ENCODE data around the gene NDRG4. TPM values are rescaled to one million over a fixed set of nuclear protein-coding genes. Genes with fewer than 3 reads are reported as not detected.

Gene NDRG4
- total RNA-seq, 2 donors from 2014 or later = 5.2 TPM

DNA sequence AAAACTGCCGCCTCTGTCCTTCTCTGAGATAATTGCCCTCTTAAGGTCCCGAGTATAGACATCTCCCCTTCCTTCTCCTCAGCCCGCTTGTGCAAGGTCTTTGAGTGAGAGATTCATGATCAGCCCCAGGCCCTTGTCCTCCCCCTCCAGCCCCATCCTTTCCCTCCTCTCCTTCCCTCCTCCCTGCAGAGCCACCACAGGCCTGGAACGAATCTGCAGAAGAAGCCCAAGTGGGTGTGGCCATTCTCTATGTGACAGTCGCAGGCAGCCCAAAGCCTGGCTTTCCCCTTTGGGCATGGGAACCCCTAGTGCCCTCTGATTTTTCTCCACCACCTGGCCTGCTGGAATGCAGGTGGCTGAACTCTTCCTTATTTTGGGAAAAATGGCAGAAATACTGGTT lies 7.2 kb upstream of the NDRG4 start:
- no peaks in the 10 kb centered on the region for H3K36me3 Mint-ChIP-seq (ENCODE audit: insufficient read depth in 2 of 2)
- no peaks in the 10 kb centered on the region for H3K9me3 Mint-ChIP-seq
- H3K27ac Mint-ChIP-seq = no peak overlapping the region
- no peak overlapping the region for H3K4me3 Mint-ChIP-seq
- no peak for ATAC-seq (replicated peaks in 1 of 2)
- peaks cover 22% of the 10 kb centered on the region for H3K4me1 Mint-ChIP-seq (ENCODE audit: low read depth)
- no peak for DNase-seq
- H3K27me3 Mint-ChIP-seq (ENCODE audit: low read depth) = no peaks in the 10 kb centered on the region

DNA sequence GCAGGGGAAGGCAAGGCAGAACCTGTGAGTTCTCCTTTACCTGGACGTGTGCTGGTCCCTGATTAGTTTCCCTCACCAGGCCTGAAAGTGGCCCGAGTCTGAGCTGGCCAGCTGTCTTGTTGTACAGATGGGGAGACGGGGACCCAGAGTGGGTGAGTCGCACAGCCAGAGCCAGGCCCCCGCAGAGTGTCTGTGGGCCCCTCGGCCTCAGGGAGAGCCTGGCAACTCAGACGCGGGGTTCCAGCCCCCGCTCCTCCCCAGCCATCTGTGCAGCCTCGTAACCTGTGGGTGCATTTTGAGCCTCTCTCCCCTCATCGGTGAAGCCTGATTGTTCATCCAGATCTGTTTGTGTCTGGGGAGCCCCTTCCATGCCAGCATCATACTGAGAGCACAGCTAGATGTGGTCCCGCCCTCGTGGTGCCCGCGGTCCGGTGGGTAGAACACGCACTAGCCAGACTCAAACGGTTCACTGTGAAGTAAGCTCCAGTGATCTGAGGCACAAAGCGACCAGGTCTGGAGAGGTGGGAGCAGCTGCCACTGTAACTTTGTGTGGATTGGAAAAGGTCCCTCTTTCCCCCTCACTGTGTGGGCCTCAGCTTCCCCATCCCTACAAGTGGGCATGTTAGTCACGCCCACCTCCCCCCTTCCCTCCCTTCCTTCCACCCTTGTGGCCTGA lies 6.0 kb upstream of the NDRG4 start:
- no peak for ATAC-seq (replicated peaks in 1 of 2)
- Mint-ChIP-seq H3K9me3 (no peaks in the 10 kb centered on the region), H3K4me3 (no peak overlapping the region), H3K4me1 (ENCODE audit: low read depth) (peaks cover 22% of the 10 kb centered on the region), H3K27ac (no peak overlapping the region), H3K27me3 (ENCODE audit: low read depth) (no peaks in the 10 kb centered on the region), H3K36me3 (ENCODE audit: insufficient read depth in 2 of 2) (no peaks in the 10 kb centered on the region)
- DNase-seq = no peak

DNA sequence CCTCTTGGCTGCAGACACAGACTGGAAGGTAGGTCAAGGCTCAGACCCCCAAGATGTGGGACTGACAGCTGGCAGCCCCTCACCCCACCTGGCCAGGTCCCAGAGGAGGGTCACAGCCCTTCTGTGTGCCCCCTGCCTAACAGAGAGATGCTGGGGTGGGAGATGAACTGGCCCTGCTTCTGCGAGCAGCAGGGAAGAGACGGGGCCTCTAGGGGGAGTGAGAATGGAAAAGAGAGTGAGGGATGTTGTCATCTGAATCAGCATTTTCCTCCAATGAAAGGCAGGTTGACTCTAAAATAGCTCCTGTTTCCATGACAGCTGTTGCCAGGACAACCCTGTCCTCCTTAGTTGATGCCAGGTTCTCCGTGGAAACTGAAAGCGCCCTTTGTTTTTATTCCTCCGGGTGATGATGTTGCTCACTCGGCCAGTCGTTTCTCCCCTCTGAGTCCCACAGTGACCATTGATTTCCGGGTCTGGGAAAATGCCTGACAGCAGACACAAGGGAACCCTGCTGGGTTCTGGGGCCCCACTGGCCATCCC lies 4.9 kb upstream of the NDRG4 start:
- H3K27me3 Mint-ChIP-seq (ENCODE audit: low read depth) = no peaks in the 10 kb centered on the region
- H3K9me3 Mint-ChIP-seq = no peaks in the 10 kb centered on the region
- H3K27ac Mint-ChIP-seq = no peak overlapping the region
- DNase-seq = peak; percentile 66 to 80
- peaks cover 22% of the 10 kb centered on the region for H3K4me1 Mint-ChIP-seq (ENCODE audit: low read depth)
- no peaks in the 10 kb centered on the region for H3K36me3 Mint-ChIP-seq (ENCODE audit: insufficient read depth in 2 of 2)
- peak overlapping the region; percentile 34 to 41 for H3K4me3 Mint-ChIP-seq
- peak; percentile 69 to 71 for ATAC-seq (replicated peaks in 1 of 2)

DNA sequence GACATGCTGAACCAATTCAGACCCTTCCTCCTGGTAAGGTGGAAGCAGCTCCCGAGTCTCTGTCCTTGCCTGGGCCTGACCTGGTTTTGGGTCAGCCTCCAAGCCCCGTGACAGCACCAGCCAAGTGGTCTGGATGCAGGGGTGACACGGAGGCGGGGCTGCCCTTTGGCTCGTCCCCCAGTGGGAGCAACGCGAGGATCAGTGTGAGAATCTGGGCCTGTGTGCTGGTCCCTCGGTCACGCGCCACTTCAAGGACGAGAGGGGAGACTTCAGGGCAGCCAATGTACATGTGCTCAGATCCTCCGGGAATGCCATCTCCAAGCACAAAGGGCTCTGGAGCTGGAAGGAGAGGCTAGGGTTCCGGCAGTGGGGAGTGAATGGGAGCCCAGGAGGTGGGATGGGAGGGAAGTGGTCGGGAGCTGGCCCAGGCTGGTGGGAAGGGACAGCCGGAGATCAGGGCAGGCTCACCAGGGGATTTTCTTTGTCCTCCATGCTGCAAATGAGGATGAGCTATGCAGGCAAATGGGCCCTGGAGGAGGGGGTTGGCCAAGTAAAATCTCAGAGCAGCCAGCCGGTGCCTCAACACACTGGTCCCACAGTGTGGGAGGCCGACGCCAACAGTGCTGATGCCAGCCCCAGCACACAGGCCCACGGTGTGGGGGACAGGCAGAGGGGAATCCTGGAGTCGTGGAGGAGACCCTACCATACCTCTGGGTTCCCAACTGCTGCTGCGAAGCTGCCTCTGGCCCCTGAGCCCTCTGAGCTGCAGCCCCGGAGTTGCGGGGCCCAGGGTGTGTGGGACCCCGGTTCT lies 4.2 kb upstream of the NDRG4 start:
- H3K27ac Mint-ChIP-seq = no peak overlapping the region

DNA sequence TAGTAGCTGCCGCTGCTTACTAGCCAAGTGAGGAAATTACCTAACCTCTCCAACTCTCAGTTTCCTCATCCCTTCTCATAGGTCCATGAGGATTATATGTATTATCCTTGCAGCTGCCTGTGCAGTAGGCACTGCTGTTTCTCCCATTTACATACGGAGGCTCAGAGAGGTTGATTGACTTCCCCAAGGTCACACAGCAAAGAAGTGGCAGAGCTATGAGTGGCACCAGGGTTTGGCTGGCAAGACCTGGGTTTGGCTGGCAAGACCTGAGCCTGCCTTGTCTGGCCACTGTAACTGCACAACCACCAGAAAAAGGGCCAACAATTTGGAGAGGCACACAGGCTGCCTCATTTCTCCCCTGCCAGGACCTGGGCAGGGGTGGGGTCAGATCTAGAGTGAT lies 2.5 kb upstream of the NDRG4 start:
- Mint-ChIP-seq H3K4me1 (ENCODE audit: low read depth) (peaks cover 29% of the 10 kb centered on the region), H3K27me3 (ENCODE audit: low read depth) (peaks cover under 1% of the 10 kb centered on the region), H3K36me3 (ENCODE audit: insufficient read depth in 2 of 2) (no peaks in the 10 kb centered on the region), H3K4me3 (no peak overlapping the region), H3K27ac (no peak overlapping the region), H3K9me3 (no peaks in the 10 kb centered on the region)
- DNase-seq (no peak), ATAC-seq (replicated peaks in 1 of 2) (no peak)

More for the DNA sequence above, 4.2 kb upstream of the NDRG4 start:
- no peaks in the 10 kb centered on the region for H3K36me3 Mint-ChIP-seq (ENCODE audit: insufficient read depth in 2 of 2)
- H3K4me3 Mint-ChIP-seq = peak overlapping the region; percentile 34 to 41
- no peaks in the 10 kb centered on the region for H3K27me3 Mint-ChIP-seq (ENCODE audit: low read depth)
- peaks cover 22% of the 10 kb centered on the region for H3K4me1 Mint-ChIP-seq (ENCODE audit: low read depth)
- DNase-seq (no peak), ATAC-seq (replicated peaks in 1 of 2) (no peak)
- H3K9me3 Mint-ChIP-seq = no peaks in the 10 kb centered on the region

DNA sequence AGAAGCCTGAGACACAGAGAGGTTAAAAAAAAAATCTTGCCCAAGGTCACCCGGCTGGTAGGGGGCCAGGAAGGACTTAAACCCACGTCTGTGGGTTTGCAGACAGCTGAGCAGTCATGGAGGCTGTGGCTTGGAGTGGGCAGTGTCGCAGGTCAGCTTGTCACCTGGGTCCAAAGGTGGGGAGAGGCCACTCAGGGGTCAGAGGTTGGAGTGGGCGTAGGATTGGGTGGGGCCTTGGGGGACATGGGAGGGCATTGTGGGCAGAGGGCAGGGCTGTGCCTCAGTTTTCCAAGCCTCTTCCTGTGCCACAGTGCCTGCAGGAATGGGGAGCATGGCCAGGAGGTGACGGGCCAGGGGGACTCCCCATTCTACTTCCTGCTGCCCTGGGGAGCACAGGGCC lies 2.0 kb upstream of the NDRG4 start:
- H3K27me3 Mint-ChIP-seq (ENCODE audit: low read depth) = peaks cover 5% of the 10 kb centered on the region
- DNase-seq = no peak
- peaks cover 29% of the 10 kb centered on the region for H3K4me1 Mint-ChIP-seq (ENCODE audit: low read depth)
- ATAC-seq (replicated peaks in 1 of 2) = no peak
- H3K4me3 Mint-ChIP-seq = no peak overlapping the region
- no peaks in the 10 kb centered on the region for H3K36me3 Mint-ChIP-seq (ENCODE audit: insufficient read depth in 2 of 2)
- H3K9me3 Mint-ChIP-seq = no peaks in the 10 kb centered on the region
- H3K27ac Mint-ChIP-seq = no peak overlapping the region

DNA sequence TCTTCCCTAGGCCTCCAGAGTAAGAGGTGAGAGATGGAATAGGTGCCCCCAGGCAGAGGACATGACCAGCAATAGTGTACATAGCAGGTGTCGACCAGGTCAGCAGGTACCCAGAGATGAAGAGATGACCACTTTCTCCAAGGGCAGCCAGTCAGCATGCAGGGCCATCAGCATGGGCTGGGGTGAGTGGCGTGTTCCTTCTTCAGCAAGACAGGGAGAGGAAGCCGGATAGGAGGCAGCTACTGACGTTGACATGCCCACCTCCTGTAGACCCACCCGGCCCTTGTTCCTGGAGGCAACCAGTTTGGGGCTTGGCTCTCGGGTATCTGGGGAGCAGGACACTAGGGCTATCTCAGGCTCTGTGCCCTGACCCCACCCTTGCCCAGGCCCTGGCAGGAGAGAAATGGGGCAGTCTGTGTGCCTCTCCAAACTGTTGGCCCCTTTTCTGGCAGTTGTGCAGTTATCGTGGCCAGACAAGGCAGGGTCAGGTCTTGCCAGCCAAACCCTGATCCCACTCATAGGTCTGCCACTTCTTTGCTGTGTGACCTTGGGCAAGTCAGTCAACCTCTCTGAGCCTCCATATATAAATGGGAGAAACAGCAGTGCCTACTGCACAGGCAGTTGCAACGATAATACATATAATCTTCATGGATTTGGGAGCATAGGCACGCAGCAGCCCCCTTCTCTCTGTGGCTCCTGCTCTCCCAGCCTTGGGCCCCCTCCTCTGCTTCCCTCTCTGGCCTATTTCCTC lies 1.4 kb upstream of the NDRG4 start:
- no peak overlapping the region for H3K27ac Mint-ChIP-seq
- ATAC-seq (replicated peaks in 1 of 2) = no peak
- peaks cover 29% of the 10 kb centered on the region for H3K4me1 Mint-ChIP-seq (ENCODE audit: low read depth)
- H3K4me3 Mint-ChIP-seq = no peak overlapping the region
- H3K9me3 Mint-ChIP-seq = no peaks in the 10 kb centered on the region
- no peak for DNase-seq
- H3K27me3 Mint-ChIP-seq (ENCODE audit: low read depth) = peaks cover 8% of the 10 kb centered on the region
- no peaks in the 10 kb centered on the region for H3K36me3 Mint-ChIP-seq (ENCODE audit: insufficient read depth in 2 of 2)

DNA sequence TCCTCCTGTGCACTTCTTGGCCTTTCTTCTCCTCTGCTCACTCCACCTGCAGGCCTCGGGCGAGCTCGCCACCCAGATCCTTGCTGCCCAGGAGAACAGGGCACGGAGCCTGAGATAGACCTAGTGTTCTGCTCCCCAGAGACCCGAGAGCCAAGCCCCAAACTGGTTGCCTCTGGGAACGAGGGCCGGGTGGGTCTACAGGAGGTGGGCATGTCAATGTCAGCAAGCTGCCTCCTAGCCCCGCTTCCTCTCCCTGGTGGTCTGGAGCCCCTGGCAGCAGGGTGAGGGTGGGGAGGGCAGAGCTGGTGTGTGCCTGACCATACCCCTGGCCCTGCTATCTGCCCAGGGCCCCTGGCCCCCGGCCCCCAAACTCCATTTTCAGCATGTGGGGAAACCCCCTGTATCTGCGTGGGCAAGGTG lies 841 bp upstream of the NDRG4 start:
- ATAC-seq (replicated peaks in 1 of 2) (no peak), DNase-seq (no peak)
- Mint-ChIP-seq H3K27ac (no peak overlapping the region), H3K4me3 (no peak overlapping the region), H3K27me3 (ENCODE audit: low read depth) (peaks cover 8% of the 10 kb centered on the region), H3K36me3 (ENCODE audit: insufficient read depth in 2 of 2) (no peaks in the 10 kb centered on the region), H3K4me1 (ENCODE audit: low read depth) (peaks cover 29% of the 10 kb centered on the region), H3K9me3 (no peaks in the 10 kb centered on the region)

DNA sequence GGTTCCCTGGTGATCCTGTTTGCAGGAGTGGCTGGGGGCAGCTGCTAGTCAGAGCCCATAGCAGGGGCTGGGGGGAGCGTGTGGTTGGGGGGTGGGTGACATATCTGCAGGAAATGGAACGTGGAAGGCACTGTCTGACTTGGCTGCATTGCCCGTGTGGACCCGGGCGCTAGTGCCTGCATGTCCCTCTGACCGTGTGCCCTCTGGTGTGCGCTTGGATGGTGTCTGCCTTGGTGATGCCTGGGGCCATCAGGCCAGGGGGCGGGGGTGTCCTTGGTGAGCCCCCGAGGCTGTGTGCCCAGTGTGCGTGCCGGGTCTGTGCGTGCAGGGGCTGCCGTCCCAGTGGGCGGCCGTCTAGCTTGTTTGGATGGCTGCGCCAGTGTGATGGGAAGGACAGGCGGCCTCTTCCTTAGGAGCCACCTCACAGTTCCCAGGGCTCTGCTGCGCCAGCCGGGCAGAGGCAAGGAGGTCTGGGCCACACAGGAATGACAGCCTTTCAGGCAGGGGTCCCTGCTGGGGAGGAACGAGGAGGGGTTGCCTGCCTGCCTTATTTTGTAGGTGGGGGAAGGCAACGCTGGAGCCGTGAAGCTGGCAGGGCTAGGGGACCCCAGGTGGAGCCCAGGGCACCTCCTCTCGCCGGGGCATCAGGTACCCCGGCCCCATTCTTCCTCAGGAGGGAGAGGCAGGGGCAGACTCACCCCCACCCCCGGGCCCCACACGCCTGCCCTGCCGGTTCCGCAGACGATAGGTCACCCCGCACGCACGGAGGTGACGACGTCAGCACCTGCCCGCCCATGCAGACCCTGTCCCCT lies 693 bp downstream of the NDRG4 start:
- Mint-ChIP-seq H3K4me3 (peak overlapping the region; percentile 79 to 85), H3K9me3 (no peaks in the 10 kb centered on the region), H3K36me3 (ENCODE audit: insufficient read depth in 2 of 2) (no peaks in the 10 kb centered on the region), H3K4me1 (ENCODE audit: low read depth) (peaks cover 16% of the 10 kb centered on the region), H3K27me3 (ENCODE audit: low read depth) (peaks cover 8% of the 10 kb centered on the region), H3K27ac (no peak overlapping the region)
- peak; percentile 29 to 31 for ATAC-seq (replicated peaks in 1 of 2)
- peak in 1 of 2 donors; percentile 39 for DNase-seq

DNA sequence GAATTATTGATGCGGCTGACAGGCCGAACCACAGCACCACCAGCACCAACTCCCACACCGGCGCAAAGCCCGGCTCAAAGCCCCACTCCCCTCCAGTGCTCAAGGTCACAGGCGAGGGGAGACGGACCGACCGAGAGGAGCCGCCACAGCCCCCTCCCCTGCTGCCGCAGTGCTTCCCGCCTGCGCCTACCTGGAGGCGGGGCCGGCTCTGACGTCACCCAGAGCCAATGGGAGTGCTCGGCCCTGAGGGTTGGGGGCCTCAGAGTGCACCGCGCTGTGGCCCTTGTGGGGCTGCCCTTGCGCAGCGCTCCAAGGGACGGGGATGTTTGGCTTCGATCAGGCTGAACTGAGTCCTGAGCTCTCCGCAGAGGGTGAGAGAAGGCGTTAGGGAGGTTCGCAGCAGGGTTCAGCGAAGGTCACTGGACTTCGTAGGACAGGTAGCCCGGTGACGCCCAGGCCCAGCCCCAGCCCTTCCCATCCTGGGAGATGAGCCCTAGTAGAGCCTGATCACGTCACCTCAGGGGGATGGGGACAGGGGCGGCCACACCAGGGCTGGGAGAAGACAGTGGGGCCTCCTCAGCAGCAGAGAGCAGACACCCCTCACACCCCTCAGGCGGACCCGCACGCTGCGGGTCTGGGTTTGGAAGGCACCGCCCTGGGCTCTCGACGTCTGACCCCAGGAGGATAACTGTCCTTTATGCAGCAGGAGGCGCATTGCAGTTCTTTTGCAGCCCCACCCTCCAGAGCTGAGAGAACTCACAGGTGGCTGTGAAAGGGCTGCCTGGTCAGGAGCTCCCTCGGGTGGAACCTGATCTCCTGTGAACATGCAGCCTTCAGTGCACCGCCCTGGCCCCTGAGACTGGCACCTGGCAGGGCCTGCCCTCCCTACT lies 1.5 kb downstream of the NDRG4 start:
- no peaks in the 10 kb centered on the region for H3K9me3 Mint-ChIP-seq
- H3K4me1 Mint-ChIP-seq (ENCODE audit: low read depth) = peaks cover 14% of the 10 kb centered on the region
- no peak overlapping the region for H3K27ac Mint-ChIP-seq
- H3K27me3 Mint-ChIP-seq (ENCODE audit: low read depth) = peaks cover 8% of the 10 kb centered on the region
- peak; percentile 59 to 65 for DNase-seq
- H3K36me3 Mint-ChIP-seq (ENCODE audit: insufficient read depth in 2 of 2) = no peaks in the 10 kb centered on the region
- ATAC-seq (replicated peaks in 1 of 2) = peak; percentile 62 to 64
- H3K4me3 Mint-ChIP-seq = peak overlapping the region; percentile 79 to 85

DNA sequence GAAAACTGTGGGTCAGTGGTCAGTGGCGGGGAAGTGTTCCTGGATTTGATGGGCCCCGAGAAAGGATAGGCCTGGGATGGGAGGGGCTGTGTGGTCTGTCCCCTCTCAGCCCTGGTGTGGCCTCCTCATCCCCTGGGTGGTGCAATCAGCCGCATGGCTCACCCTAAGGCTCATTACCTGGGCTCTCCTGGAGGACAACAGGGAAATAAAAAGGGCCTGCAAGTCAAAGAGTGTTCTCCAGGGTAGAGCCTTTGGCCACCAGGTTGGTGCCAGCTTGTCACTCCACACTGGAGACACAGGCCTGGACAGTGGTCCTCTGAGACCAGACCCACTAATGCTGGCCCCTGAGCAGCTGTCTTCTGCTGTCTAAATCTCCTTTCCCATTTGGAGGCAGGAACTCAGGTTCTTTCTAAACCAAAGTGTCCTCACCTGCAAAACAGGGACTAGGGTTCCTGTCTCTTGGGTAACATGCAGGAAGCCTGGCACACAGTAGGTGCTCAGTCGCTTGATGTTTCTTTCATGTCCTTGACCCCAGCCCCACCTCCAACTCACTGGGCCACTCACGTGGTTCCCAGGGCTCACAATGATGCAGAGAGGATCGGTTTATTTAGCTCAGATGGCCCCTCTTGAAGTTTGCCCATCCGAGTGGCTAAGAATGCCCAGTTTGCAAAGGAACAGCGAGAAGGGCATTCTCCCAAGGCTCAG lies 2.4 kb downstream of the NDRG4 start:
- Mint-ChIP-seq H3K4me3 (no peak overlapping the region), H3K27me3 (ENCODE audit: low read depth) (peaks cover 8% of the 10 kb centered on the region), H3K36me3 (ENCODE audit: insufficient read depth in 2 of 2) (no peaks in the 10 kb centered on the region), H3K9me3 (no peaks in the 10 kb centered on the region), H3K27ac (no peak overlapping the region), H3K4me1 (ENCODE audit: low read depth) (peaks cover 7% of the 10 kb centered on the region)
- DNase-seq (no peak), ATAC-seq (replicated peaks in 1 of 2) (no peak)
